Measurements from ENCODE around the gene FGF9.
A peak's percentile ranks its signal among the peaks of the same experiment; 100 is the strongest.

The FGF9 gene

DNA sequence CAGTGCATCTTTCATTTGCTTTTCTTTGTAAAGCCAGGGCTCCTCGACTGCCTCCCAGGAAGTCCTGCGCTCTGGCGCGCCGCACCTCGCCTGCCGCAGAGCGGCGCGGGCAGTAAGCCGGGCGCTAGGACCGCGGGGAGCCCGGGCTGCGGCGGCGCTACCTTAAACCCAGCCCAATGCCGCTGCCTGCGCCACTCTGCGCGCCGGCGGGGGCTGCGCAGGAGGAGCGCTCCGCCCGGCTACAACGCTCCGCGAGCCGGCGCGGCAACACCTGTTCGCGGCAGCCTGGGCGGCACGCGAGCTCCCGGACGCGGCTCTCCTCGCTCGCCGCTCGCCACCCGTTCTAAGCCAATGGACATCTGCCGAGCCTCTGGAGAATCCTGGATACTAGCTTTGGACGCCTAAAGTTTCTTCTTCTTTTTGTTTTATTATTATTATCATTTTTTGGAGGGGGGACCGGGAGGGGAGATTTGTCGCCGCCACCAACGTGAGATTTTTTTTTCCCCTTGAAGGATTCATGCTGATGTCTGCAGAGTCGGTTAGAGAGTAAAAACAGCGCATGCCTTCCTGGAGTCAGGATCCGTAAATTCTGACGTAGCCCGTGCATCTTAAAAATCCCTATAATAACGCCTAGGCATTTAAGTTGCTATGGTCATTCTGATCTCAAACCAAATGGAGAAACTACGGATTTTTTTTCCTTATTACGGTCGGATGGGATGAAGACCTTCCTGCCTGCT is at the start of gene FGF9:
FGF9 (plus strand) TSS at position 191 of the 737 bp plus-strand sequence. CDS start 840 bp downstream, outside the sequence.
- DNase-seq (ENCODE audit: low spot score): peak; percentile 47

DNA sequence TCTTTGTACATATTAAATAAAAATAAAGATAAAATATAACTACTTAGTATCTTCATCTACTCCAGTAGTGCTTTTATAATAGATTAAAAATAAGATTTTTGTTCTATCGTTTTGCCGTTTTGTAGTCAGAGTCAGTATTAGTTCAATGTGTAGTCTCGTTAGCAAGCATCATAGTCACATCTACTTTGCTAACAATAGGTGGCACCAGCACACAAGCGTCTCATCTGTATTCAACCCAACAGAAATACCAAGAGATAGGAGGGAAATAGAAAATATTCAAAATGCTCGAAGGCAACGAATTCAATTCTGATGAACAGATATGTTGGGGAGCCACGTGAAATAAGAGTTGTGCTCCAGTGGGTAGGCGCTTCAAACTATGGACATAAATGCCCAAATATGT is 45.5 kb upstream of the FGF9 start:
- no peak for DNase-seq (ENCODE audit: low spot score)

- no peak for DNase-seq (ENCODE audit: low spot score)
Measured at GRCh38 chr13:21632196-21632595, 38.7 kb upstream of the FGF9 start.

DNA sequence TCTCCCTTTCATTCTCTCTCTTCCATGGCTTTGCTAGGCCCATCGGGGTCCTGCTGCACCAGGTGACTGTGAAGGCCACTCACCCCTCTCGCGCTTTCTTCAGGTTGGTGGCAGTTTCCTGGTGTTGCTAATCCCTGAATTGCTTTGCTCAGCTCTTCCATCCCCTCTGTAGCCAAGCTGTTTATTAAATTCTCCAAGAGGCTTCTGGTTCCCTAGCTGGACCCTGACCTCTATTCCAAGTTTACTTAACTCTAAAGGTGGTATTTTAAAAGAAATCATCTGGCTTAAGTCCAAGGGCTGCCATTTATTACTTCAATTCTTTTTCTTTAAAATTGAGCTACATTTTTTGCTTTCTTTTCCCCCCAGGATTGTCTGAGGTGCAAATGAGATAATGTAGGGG is 34.2 kb upstream of the FGF9 start:
- DNase-seq (ENCODE audit: low spot score): no peak

DNA sequence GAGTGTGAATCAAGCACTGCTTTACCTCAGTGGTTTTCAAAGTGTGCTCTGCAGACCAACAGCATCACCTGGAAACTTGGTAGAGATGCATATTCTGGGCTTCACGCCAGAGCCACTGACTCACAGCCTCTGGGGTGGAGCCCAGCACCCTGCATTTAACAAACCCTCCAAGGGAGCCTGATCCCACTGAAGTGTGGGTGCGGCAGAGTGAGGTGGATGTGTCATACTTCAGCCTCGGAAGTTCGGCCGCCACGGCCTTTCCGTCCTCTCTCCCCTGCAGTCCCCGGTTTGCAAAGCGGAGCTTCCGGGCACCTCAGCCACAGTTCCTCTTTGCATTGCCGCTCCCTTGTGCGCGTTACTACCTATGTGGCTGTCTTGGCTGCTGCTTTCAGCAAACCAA is 33.6 kb upstream of the FGF9 start:
- peak; percentile 10 for DNase-seq (ENCODE audit: low spot score)

DNA sequence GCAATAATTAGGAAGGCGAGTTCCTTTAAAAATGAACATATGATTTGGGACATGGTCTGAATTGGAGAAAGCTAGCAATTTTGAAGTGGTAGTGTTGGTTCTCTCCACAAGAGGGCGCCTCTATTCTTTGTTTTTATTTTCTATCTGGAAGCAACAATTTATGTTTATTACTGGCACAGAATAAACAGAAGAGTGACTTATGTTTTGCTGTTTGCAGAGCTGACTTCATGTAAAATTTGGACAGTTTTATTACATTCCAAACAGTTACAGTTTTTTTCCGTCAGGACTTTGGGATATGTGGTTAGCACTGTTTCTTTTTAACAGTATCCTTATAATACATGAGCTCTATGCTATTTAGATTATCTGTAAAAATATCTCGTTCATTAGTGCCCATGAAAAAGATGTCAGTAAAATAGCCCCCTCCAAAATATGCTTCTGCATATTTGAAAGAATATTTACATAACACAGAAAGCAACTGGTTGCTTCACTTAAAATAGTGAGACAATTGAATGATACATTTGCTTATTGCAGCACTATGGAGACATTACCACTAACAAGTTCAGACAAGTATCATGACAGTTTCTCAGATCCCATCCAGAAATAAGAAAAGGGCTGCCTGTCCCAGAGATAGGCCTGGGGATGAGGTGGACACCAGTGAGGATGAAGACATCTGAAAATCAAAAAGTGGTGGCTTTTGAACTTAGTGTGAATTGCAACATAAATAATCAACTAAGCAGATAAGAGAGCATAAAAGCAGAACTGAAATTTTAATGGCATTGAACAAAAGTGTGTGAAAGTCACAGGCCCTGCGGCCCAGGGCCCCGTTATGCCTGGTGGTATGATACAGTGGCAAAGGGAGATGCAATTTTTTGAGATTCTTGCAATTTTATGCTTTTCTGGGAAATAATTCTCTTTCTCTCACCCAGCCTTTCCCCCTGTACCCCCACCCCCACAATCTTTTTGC is 32.3 kb upstream of the FGF9 start:
- DNase-seq (ENCODE audit: low spot score): peak; percentile 51

- DNase-seq (ENCODE audit: low spot score): no peak
Measured at GRCh38 chr13:21639561-21639960, 31.3 kb upstream of the FGF9 start.

DNA sequence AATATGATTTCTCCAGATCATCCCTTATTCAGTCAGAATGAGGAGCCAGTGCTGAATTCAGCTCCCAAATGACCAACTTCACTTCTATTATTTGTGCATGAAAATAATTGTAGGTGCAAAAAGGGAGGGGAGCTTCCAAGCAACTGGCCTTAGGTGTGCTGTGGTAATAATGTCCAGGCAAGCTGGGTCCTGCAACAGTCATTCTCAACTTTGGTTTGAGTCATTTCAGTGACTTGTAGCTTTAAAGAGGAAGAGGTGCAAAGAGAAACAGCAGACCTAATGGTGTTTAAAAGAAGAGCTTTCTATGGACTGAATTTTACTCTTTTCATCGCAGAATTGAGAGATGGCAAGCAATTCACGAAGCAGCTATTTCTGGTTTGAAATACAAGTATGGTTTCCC is 29.2 kb upstream of the FGF9 start:
- no peak for DNase-seq (ENCODE audit: low spot score)

GRCh38 chr13:21657538-21657937 is 13.3 kb upstream of the FGF9 start:
- no peak for DNase-seq (ENCODE audit: low spot score)

GRCh38 chr13:21659087-21659486 is 11.8 kb upstream of the FGF9 start:
- no peak for DNase-seq (ENCODE audit: low spot score)

- no peak for DNase-seq (ENCODE audit: low spot score)
Measured at GRCh38 chr13:21661097-21661909, 9.6 kb upstream of the FGF9 start.

DNA sequence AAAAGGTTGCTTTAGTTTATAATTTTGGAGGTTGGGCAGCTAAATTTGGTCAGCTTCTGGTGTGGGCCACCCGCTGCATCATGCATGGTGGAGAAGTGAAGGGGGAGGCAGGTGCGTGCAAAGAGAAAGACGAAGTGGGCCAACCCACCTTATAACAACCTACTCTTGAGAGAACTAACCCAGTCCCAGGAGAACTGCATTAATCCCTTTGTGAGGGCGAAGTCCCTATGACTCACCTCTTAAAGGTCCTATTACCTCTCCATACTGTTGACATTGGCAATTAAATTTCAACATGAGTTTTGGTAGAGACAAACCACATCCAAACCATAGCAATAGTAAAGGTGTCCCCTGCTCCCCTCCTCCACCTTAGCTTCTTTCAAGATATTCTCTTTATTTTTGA is 7.7 kb upstream of the FGF9 start:
- DNase-seq (ENCODE audit: low spot score): no peak

DNA sequence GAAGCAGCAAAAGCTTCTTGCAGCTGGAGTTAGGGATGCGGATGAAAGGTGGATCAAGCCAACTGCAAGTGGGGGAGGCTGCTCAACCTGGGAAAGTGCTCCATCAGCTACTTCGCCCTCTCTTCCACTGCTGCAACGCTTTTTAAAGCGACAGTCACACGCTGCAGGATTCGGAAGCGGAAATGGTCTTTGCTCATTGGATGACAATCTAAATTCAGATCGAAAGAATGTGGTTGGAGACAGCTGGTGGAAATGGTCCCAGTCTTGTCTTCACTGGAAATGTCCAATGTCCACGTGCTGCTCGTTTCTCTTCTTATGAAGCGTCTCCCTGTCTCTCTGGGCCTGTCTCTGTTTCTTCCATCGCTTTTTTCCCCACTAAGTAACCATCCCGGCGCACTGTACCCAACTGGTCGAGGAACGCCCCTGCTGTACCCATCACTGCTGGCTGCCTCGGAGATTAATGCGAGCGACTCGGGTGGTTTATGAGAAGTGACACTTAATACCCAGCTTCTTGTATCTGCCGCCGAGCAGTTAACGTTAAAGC is 2.1 kb upstream of the FGF9 start:
- DNase-seq (ENCODE audit: low spot score): no peak

GRCh38 chr13:21670006-21670882 is 629 bp upstream of the FGF9 start:
- no peak for DNase-seq (ENCODE audit: low spot score)

DNA sequence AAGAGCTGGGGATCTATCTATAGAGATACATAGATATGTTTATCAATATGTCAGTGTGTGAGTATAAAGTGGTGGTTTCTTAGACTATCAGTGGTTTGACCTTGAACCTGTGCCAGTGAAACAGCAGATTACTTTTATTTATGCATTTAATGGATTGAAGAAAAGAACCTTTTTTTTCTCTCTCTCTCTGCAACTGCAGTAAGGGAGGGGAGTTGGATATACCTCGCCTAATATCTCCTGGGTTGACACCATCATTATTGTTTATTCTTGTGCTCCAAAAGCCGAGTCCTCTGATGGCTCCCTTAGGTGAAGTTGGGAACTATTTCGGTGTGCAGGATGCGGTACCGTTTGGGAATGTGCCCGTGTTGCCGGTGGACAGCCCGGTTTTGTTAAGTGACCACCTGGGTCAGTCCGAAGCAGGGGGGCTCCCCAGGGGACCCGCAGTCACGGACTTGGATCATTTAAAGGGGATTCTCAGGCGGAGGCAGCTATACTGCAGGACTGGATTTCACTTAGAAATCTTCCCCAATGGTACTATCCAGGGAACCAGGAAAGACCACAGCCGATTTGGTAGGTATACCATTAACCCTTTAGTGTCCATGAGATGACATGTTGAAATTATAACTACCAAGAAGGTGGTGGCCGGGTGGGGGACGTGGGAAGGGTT is 880 bp downstream of the FGF9 start:
- DNase-seq (ENCODE audit: low spot score): no peak

DNA sequence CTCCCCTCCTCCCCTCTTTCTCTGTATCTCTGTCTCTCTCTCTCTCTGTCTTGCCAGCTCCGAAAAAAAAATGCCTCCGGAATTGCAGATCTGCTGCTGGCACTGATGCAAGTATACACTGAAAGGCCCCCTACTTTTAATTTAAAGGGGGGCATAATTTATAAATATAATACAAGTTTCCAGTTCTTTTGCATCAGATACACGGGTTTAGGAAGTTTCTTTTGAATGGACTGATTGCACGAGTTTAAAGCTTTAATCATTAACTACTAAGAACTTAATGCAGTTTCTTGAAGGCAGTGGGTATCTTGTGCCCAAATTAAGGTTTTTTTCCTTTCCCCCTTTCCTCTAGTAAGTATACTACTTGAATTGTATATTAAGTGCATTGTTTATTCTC is 1.4 kb downstream of the FGF9 start:
- no peak for DNase-seq (ENCODE audit: low spot score)

GRCh38 chr13:21672796-21673538 is 2.1 kb downstream of the FGF9 start:
- no peak for DNase-seq (ENCODE audit: low spot score)

GRCh38 chr13:21673539-21673788 is 2.6 kb downstream of the FGF9 start:
- DNase-seq (ENCODE audit: low spot score): no peak

GRCh38 chr13:21673789-21674489 is 3.1 kb downstream of the FGF9 start:
- DNase-seq (ENCODE audit: low spot score): no peak
